GM19035 (cell line): ENCODE data around the gene TENT4B.

ENCODE experiments used
- ATAC-seq: cut with Tn5 transposase; IDR thresholded peaks from one replicate; pipeline ENCODE4 v1.9.1; 2021; ENCODE audit not compliant: unreplicated experiment

TENT4B gene

GRCh38 chr16:50192386-50193050 lies 39.4 kb downstream of the TENT4B start:
- no peak for ATAC-seq

GRCh38 chr16:50193594-50193993 lies 40.5 kb downstream of the TENT4B start:
- ATAC-seq = no peak

DNA sequence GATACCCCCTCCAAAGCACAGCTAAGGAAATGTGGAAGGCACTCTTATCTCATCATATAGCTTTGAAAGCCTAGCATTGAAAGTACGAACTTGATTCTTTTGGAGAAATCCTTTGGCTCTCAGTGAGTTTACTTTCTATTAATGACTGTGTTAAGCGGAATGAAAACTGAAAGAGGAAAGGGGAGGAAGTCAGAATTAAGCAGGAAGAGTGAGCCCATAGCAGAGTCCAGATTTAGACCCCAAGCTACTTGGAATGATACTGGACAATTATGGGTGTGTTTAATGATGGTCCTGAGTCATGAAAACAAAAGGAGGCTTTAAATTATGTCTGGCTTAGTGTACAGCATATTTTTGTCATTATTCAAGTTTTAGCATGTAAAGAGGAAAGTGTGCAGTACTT lies 42.2 kb downstream of the TENT4B start:
- ATAC-seq = no peak

GRCh38 chr16:50195756-50196155 lies 42.6 kb downstream of the TENT4B start:
- no peak for ATAC-seq

DNA sequence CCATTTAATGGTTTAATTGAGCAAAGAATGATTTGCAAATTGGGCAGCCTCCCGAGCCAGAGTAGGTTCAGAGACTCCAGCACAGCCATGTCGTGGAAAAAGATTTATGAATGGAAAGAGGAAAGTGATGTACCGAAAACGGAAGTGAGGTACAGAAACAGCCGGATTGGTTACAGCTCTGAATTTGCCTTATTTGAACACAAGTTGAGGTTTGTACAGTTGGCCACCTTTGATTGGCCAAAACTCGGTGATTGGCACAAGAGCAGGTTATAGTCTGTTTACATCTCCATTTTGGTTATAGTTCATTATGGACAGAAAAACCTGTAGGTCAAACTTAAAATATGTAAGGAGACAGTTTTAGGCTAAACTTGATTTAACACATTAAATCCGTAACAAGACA lies 44.5 kb downstream of the TENT4B start:
- ATAC-seq = no peak

- no peak for ATAC-seq
Measured at GRCh38 chr16:50198802-50199403, 45.8 kb downstream of the TENT4B start.

- no peak for ATAC-seq
Measured at GRCh38 chr16:50201787-50202186, 48.7 kb downstream of the TENT4B start.

DNA sequence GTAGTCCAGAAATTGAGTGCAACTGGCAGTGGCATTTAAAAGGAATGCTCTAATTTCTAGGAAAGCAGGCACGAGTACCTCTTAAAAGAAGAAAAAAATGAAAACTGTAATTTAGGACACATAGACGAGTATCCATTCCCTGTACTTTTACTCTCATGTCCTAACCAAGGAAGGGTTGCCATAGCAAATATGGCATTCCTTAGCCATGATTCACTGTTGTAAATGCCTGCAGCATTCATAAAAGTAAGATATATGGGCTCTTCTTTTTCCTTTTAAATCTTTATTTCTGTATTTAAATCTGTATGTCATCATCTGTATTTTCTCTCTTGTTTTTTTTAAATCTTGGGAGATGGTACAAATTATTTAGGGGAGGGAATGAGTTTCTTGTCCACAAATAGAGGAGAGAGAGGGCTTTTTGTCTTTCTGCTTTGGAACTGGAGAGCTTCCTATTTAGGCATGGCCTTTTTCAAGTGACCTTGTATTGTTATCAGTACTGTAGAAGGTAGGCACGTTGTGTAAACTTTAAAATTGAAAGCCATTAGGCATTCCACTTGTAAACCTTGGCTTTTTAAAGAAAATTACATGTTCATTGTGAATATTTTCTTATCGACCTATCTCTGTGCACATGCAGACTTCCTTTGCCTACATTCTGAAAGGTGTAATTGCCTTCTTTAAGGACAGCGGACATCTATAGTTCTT lies 50.0 kb downstream of the TENT4B start:
- ATAC-seq = no peak

DNA sequence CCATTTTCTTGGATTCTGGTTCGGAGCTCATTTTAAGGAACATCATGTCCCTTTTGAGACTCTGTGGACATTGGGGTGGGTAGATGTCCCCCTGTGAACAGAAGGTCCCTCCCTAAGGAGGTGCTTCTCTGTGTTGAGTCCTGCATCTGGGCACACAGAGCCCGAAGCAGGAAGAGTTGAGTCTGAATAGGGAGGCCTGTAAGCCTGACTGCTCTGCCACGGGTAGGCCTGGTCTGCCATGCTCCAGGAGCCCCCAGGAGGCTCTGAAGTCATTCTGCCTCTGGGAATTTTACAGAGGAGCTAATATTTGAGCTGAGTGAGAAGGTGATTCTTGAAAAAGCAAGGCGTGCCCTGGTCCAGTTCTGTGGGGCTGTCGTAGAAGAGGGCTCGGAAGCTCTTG lies 50.6 kb downstream of the TENT4B start:
- ATAC-seq = no peak

GRCh38 chr16:50204453-50205108 lies 51.5 kb downstream of the TENT4B start:
- ATAC-seq = no peak

- no peak for ATAC-seq
Measured at GRCh38 chr16:50207652-50208051, 54.5 kb downstream of the TENT4B start.

GRCh38 chr16:50208460-50208931 lies 55.4 kb downstream of the TENT4B start:
- ATAC-seq = no peak

GRCh38 chr16:50209546-50210265 lies 56.6 kb downstream of the TENT4B start:
- ATAC-seq = no peak

- peak; percentile 82 for ATAC-seq
Measured at GRCh38 chr16:50210266-50211038, 57.3 kb downstream of the TENT4B start.

DNA sequence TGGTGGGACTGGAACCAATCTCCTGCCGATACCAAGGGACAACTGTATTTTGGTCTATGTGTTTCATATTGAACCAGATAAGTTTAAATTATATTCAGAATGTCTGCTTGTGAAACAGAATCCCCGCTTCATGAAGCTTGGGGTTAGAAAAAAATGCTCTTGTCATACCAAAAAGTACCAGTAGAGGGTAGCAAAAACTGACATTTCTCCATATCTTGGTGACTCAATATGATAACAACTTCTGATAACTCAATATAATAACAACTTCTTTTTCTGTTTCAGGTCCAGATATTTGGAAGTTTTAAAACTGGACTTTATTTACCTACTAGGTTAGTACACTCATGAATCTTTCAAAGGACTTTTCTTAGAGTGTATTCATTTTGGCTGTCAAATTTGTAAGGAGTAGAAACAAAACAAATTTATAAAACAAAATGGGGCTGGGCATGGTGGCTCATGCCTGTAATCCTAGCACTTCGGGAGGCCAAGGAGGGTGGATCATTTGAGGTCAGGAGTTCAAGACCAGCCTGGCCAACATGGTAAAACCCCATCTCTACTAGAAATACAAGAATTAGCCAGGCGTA lies 60.9 kb downstream of the TENT4B start:
- ATAC-seq = no peak

- no peak for ATAC-seq
Measured at GRCh38 chr16:50215680-50216079, 62.6 kb downstream of the TENT4B start.

- ATAC-seq = no peak
Measured at GRCh38 chr16:50216231-50216630, 63.1 kb downstream of the TENT4B start.

DNA sequence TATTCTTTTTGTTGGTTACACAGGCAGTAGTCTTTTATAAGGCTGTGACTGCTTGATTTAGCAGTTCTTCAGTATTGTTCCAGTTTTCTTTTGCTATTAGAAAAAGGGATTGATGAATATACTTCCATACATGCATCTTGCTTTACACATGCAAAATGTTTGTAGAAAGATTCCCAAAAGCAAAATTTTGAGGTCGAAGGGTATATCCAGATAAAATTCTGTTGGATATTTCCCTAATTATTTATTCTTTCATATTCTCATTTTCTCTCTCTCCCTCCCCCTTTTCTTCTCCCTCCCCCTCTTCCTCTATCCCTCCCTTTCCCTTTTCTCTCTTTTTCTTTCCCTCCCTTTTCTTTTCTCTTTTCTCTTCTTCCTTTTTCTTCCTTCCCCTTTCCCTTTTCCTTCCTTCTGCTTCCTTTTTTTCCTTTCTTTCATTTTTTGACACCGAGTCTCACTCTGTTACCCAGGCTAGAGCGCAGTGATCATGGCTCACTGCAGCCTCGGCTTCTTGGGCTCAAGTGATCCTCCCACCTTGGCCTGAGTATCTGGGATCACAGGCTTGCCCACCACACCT lies 66.4 kb downstream of the TENT4B start:
- ATAC-seq = no peak

DNA sequence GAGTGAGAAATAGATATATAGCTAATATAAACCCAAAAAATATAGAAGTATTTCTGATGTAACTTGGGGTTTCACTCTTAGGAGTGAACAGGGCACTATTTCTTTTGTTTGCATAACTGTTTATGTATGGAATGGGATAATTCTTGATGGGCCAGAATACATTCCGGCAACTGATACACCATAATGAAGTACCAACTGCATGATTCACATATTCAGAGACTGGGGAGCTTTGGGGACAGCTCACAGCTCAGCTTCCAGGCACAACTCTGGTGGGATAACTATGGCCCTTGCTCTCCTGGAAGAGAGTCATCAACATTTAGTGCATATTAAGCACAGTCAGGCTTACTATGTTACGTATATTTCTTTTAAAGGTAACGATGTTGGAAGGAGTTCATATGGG lies 71.2 kb downstream of the TENT4B start:
- no peak for ATAC-seq

DNA sequence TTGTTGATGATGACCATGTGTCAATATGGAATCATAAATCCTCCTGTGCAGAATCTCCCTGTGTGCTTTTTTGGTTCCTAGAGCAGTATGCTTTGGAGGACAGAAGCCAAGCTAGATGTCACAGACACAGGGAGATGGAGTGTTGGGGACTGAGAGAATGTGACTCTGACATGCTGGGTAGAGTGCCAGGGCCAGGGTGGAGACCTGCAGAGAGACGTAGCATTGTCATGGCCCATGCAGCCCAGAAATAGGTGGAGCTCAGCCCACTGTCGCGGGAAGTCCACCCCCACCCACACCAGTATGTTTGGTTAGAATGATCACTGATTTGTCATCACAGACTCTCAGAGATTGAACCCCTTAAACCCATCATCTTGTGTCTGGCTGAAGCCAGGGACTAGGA lies 74.0 kb downstream of the TENT4B start:
- no peak for ATAC-seq
